Measurements from ENCODE around the gene EPG5. TPM values are rescaled to one million over a fixed set of nuclear protein-coding genes. Genes with fewer than 3 reads are reported as not detected.

Gene EPG5
- total RNA-seq, 1 experiment from 2014 or later = 16.1 TPM

DNA sequence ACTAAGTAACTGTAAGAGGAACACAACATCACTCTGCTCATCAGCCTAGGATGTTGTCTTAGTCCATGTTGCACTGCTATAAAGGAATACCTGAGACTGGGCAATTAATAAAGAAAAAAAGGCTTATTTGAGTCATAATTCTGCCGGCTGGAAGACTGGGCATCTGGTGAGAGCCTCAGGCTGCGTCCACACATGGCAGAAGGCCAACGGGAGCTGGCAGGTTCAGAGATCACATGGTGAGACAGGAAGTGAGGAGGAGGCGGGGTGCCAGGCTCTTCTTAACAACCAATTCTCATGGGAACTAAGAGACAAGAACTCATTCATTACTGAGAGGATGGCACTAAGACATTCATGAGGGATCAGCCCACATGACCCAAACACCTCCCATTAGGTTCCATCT lies 46.8 kb downstream of the EPG5 start:
- H3K27ac Mint-ChIP-seq = no peak overlapping the region
- Histone ChIP-seq H4K5ac (ENCODE audit: insufficient read length, low read depth, low read length) (no peak overlapping the region), H3K23ac (ENCODE audit: insufficient read length, low read depth, low read length) (no peak overlapping the region), H3K18ac (ENCODE audit: insufficient read length, low read depth, low read length) (no peak overlapping the region), H2BK12ac (ENCODE audit: insufficient read length, low read depth, low read length) (no peak overlapping the region), H3K9ac (ENCODE audit: extremely low read depth, insufficient read length, low read length) (no peak overlapping the region), H3K14ac (ENCODE audit: insufficient read depth, low read length) (no peak overlapping the region), H2AFZ (ENCODE audit: low read length) (no peak overlapping the region), H2BK5ac (ENCODE audit: insufficient read length, low read length) (no peak overlapping the region), H3K9me3 (ENCODE audit: control insufficient read depth, low read depth, low read length) (no peaks in the 10 kb centered on the region), H3K27me3 (ENCODE audit: insufficient read depth, low read length) (no peaks in the 10 kb centered on the region), H2BK15ac (ENCODE audit: low read depth, low read length) (no peak overlapping the region), H2BK120ac (ENCODE audit: low read depth, low read length, poor library complexity, severe bottlenecking) (no peak overlapping the region), H3T11ph (ENCODE audit: low read length) (no peak overlapping the region), H4K91ac (ENCODE audit: insufficient read length, low read depth, low read length) (no peak overlapping the region), H2AK5ac (ENCODE audit: insufficient read length, low read length) (no peak overlapping the region), H3K23me2 (ENCODE audit: insufficient read length, low read depth, low read length, poor library complexity, severe bottlenecking) (no peaks in the 10 kb centered on the region), H3K4me2 (ENCODE audit: insufficient read depth, insufficient read length, low read length) (no peak overlapping the region), H3K4me1 (ENCODE audit: insufficient read depth, low read length) (no peaks in the 10 kb centered on the region), H3K4ac (ENCODE audit: low read depth, low read length) (no peak overlapping the region), H2BK20ac (ENCODE audit: low read depth, low read length, poor library complexity, severe bottlenecking) (no peak overlapping the region), H3K27ac (ENCODE audit: insufficient read length, low read depth, low read length) (no peak overlapping the region), H3K79me1 (ENCODE audit: insufficient read depth, low read depth, low read length, poor library complexity, severe bottlenecking) (no peaks in the 10 kb centered on the region), H4K8ac (replicated peaks; ENCODE audit: insufficient read length, low read depth, low read length) (no peak overlapping the region), H3K79me2 (ENCODE audit: insufficient read depth, low read length) (no peaks in the 10 kb centered on the region), H4K20me1 (ENCODE audit: control insufficient read depth, insufficient read depth, insufficient read length) (no peaks in the 10 kb centered on the region), H3K56ac (ENCODE audit: insufficient read length, low read depth, low read length) (no peak overlapping the region)
- TF ChIP-seq, protein P1, sequence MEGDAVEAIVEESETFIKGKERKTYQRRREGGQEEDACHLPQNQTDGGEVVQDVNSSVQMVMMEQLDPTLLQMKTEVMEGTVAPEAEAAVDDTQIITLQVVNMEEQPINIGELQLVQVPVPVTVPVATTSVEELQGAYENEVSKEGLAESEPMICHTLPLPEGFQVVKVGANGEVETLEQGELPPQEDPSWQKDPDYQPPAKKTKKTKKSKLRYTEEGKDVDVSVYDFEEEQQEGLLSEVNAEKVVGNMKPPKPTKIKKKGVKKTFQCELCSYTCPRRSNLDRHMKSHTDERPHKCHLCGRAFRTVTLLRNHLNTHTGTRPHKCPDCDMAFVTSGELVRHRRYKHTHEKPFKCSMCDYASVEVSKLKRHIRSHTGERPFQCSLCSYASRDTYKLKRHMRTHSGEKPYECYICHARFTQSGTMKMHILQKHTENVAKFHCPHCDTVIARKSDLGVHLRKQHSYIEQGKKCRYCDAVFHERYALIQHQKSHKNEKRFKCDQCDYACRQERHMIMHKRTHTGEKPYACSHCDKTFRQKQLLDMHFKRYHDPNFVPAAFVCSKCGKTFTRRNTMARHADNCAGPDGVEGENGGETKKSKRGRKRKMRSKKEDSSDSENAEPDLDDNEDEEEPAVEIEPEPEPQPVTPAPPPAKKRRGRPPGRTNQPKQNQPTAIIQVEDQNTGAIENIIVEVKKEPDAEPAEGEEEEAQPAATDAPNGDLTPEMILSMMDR (conservative IDR thresholded peaks at IDR 0.05) = no peak
- no peak overlapping the region for H3K4me3 Mint-ChIP-seq
- H3K27me3 Mint-ChIP-seq (ENCODE audit: low read depth) = no peaks in the 10 kb centered on the region
- WGBS (ENCODE audit: extremely low coverage, insufficient read length, low lambda C conversion rate) = no CpG with 5 or more reads among the region's 4 CpGs
- H3K36me3 Mint-ChIP-seq (ENCODE audit: insufficient read depth in 1 of 3, low read depth in 3 of 3) = peaks cover 9 to 48% (median 27%) of the 10 kb centered on the region in 3 experiments; a peak in 6 of 7 replicates
- H3K9me3 Mint-ChIP-seq = no peaks in the 10 kb centered on the region
- no peak for DNase-seq
- H3K4me1 Mint-ChIP-seq = no peaks in the 10 kb centered on the region
